CD4-positive, alpha-beta T cell treated with Interleukin-6 at 100 ng/mL for 8 hours (primary cell): Measurements from ENCODE around the gene GANAB.
A peak's percentile ranks its signal among the peaks of the same experiment; 100 is the strongest.
"Not testable (repeated sequence)": the region's sequence is repeated elsewhere in the genome, so short reads cannot be mapped to it uniquely, and the experiment has no call there.

ENCODE experiments used
- DNase-seq: peaks from one replicate; pipeline ENCODE4 v3.0.0-alpha.2; 2020; ENCODE audit warnings: mixed read lengths, low spot score

Gene GANAB

DNA sequence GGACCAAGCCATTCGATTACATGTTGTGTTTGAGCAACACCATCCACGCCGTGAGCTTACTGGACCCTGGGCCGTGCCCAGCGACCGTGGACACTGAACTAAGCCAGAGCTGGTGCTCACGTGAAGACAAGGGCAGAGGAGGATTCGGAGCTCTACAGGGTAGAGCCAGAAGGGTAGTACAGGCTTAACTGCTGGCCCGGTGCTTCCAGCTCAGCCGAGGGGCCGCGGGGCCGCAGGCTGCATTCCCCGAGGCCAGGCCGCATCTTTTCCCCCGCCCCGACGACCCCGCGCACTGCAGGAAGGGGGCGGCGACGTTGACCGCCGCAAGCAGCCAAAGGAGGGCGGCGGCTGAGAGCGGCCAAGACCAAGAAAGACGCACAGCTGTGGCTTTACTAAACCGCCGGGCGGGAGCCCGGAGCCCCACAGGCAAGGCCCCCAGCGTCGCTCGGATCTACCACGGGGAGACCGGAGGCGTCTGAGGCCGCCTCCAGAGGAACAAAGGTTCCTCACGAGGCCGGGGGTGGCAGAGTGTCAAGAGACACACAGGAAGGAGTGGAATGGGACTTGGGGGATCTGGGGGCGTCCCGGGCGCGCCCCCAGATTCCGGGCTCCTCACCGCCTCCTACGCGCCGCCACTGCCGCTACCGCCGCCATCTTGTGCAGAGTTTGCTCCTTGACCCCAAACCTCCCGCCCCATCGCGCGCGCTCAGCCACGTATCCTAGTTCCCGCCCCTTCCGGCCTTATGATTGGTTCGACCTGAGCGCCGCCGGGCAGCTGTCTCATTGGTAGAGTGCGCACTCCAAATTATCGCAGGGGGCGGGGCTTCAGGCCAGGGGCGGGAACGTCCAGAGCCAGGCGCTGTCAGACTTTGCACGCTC lies at the start of gene GANAB:
TSS of gene GANAB (minus strand) at position 668 of the 879 bp plus-strand sequence. CDS start at position 654, 14 bp downstream.
- peak; percentile 98 for DNase-seq

DNA sequence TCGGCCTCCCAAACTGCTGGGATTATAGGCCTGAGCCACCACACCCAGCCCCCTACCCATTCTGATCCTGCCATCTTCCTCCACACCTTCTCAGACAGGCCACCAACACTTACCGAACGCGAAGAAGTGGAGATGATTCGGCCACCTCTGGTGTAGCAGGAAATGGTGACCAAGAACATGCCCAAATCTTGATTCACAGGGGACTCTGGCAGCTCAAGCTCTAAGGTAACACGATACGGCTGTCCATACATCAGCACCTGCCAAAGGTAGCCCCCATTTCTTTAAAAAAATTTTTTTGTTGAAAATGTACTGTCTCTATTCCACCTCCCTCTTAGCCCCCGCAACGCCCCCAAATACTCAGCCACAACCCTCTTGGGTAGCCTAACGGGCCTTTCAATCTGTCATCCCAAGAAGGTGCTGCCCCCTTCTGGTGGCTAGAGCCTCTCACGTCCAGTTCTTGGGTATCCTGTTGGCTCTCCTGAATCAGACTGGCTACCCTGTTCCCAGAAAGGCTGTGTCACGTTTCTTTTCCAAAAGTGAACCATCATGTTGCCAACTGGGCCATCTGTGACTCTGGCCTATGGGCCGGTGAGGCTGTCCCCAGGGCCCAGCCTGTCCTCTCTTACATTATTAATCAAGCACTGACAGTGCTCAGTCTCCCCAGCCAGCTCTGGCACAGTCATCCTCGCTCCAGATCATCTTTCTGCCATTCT lies 48.2 kb upstream of the GANAB start:
- peak; percentile 81 for DNase-seq

DNA sequence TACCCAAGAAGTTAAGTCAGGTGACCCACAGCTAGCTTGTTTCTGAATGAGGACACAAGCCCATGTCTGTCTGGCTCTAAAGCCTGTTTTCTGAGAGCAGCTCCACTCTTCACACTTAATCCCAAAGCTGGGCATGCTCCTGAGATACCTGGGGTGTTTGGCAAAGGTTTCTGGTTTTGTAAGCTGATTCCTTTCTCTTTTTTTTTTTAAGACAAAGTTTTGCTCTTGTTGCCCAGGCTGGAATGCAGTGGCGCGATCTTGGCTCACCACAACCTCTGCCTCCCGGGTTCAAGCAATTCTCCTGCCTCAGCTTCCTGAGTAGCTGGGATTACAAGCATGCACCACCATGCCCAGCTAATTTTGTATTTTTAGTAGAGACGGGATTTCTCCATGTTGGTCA lies 47.2 kb upstream of the GANAB start:
- not testable (repeated sequence) for DNase-seq

DNA sequence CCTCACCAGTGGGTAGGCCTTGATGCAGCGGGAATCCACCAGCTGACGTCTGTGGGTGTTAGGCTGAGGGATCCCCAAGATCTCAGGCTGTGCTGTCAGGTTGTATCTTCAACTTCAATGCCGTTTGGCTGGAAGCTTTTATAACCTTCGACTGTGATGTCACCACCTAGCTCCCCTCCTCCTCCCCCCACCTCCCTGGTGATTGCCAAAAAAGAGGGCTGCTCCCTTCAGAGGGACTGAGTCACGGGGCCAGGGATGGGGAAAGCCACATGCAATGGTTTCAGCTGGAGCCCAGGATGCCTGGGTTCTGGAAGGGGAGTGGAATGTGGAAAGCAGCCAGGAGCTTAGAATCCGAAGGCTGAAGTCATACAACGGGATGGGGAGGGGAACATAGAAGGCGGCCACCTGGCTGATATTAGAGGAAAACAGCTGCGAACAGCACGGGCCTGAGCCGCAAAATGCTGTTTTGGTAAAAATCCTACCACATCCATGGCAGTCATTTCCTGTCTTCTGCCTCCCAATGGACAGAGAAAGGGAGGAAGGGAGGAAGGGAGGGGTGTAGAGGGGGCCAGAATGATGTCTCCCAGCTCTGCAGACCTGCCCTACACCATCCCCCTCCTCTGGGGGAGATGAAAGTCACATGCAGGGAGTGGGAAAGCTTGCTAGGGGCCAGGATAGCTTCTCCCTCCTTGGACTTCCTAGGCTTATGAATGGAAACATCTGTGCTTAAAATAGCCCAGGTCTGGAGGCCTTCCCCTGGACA lies 43.2 kb upstream of the GANAB start, which contains the start of gene LRRN4CL:
TSS of gene LRRN4CL (minus strand) at position 110 of the 763 bp plus-strand sequence. CDS start 1,022 bp downstream, outside the sequence.
- DNase-seq: no peak

DNA sequence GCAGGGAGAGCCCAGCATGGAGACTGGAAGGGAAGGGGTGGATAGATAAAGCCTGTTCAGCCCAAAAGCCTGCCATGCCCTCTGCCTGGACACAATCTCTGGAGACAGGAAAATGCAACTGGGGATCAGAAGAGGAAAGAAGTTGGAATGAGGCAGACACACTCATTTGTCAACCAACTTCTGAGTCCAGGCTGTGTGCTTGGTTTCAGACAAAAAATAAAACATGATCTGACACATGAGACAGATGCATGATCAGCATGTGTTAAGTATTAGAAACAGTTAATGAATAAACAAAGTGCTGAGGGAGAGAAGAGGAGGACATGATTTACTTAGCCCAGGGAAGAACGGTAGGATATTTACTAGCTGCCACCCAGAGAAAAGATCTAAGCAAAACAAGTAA lies 42.1 kb upstream of the GANAB start:
- DNase-seq: no peak

DNA sequence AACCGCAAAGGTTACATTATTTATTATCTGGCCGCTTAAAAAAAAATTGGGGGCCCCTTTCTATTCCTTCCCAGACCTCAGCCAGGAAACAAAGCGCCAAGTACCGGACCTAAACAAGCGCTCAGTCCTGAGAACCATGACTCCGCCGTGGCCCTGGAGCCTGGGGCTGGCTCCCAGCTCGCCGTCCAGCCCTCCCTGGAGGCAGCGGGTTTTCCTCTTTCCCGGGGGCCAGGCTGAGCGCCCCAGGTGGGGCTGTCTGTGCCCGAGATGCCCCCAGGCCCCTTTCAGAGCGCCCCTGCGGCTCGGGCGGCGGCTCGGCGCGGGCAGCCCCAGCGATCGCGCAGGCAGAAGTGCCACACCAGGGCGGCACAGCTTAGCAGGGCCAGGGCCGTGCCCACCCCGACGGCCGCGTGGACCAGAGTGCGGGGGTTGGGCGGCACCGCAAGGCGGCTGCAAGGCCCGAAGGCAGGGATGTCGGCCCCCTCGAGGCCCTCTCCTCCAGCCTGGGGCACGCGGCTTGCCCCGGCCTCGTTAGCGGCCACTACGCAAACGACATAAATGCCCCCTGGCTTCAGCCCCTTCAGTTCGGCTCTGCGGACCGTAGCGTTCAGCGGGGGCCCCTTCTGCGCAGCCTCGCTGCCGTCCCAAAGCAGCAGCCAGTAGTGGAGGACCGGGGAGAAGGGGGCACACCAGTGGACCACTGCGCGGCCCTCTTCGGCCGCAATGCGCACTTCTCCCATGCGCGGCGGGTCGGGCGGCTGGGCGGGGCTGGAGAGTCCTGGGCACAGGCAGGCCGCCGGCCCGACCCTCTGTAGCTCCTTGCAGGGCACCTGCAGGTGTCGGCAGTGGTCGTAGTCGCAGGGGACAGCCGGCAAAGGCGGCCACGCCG lies 41.3 kb upstream of the GANAB start:
- no peak for DNase-seq

DNA sequence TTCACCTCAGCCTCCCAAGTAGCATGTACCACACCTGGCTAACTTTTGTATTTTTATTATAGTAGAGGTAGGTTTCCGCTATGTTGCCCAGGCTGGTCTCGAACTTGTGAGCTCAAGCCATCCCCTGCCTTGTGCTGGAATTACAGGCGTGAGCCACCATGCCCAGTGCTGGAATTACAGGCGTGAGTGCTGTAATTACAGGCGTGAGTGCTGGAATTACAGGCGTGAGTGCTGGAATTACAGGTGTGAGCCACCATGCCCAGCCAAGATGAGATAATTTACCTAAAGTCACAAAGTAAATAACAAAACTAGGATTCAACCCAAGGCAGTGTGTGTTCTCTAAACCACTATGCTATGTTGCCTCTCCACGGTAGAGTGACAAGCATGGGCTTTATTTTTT lies 36.1 kb upstream of the GANAB start:
- no peak for DNase-seq

DNA sequence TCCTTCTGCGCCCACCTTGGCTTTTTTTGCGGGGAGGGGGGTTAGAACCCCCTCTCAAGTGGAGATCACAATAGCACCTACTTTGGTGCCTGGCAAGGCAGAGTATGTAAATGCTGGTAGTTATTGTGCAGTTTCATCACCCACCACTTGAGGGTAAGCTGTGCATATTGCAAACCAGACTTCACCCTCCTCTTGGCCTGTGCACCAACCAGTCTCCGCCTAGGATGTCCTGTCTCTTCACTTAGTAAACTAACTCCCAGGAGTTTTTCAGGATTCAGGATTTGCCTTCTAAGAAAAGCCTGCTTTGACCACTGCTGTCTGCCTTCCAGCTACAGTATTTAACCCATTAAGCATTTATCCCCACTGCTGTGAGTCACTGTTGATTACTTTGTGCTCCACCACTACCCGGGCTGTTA lies 34.4 kb upstream of the GANAB start:
- peak; percentile 44 for DNase-seq

DNA sequence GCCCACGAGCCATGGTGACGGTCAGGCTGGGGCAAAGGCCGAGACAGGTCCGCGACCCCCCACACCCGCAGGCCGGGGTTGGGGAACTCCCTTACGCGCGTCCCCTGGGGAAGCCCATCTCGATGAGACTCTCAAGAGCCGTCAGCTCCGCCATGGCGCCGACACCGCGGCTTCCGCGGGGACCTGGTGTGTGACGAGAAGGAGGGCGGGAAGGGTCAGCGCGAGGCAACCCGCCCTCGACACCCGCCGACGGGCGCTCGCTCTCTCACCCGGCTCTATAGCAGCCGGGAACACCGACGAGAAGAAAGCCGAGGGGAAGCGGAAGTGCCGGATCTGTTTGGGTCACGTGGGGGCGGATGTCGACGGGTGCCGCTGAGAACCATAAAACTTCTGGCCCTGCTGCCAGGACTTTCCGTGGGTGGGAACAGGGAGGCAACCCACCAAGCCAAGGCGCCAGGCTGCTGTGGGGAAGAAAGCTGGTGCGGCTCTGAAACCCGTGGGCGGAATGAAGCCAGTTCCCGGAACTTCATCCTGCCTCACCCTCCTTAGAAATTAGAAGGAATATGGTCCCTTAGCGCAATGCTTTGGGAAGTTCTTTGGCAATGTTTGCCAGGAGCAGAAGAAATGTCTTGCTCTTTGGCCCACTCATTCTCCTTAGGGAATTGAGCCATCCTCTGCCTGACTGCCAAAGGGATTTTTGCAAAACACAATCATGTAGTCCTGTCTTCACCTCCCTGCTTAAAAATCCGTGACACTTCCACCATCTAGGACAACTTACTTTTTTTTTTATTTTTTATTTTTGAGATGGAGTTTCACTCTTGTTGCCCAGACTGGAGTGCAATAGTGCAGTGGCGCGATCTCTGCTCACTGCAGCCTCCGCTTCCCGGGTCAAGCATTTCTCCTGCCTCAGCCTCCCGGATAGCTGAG lies 32.6 kb upstream of the GANAB start, which contains the start of gene UBXN1:
TSS of gene UBXN1 (minus strand) at position 304 of the 927 bp plus-strand sequence. CDS start at position 154, 150 bp downstream.
- peak; percentile 82 for DNase-seq

DNA sequence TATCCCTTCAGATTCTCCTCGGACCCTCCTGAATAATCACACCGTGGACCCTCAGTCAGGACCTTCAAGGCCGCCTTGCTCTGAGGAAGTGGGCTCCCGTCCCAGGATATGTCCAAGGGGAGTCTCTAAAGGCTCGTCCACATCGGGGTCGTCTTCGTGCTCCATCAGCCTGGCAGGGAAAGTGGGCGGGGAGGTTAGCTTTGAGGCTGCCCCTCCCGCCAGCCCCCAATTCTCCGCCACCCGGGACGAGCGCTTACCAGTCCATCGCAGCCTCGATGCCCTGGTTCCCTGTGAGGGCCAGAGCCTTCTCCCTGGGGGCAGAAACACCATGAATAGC lies 32.0 kb upstream of the GANAB start:
- DNase-seq: no peak

DNA sequence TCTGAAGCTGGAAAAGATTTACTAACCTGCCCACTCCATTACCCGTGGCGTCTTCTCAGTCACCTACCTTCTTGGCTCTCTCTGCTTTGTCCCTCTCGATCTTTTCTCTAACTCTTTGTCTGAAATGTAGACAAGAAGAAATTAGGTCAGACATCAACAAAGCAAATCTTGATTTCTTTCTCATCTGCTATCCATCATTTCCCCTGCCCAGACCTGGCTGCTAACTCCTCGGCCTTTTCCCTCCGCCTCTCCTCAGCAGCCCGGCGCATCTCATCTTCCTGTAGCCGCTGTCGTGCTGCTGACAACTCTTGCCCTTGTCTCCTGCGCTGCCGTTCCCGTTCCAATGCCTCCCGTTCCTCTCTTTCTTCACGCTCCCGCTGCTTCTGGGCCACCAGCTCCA lies 31.3 kb upstream of the GANAB start:
- no peak for DNase-seq

DNA sequence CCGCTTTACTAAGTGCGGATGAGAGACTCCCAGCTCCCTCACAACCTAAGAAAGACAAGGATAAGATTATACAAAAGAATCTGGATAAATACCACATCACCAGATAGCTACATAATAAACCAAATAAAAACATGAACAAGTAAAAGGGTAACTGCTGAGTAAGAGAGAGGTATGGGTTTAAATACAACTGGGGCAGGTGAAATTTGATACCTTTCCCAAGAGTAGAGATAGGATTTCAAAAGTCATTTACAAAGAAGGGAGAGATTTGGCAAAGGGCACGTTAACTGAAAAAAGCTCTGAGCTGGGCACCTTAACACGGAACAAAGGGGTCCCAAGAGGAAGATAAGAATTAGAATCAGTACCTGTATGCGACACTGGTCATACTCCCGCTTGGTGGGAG lies 30.7 kb upstream of the GANAB start:
- DNase-seq: no peak

DNA sequence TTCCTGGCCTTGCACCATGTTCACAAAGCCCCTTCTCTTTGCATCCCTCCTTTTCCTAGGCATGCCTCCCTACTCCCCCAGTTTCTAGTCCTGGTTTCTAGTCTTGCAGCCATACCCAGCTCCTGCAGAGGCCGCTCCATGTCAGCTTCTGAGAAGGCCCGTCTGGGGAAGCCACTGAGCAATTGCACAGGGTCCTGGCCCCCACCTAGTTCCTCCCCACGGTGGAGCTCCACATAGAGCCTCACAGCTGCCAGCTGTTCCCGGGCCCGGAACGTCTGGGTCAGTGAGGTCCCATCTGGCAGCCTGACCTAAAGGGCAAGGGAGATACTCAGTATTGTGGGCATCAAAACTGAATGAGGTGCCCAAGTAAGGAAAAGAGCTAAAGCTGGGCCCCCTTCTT lies 30.3 kb upstream of the GANAB start:
- DNase-seq: no peak

DNA sequence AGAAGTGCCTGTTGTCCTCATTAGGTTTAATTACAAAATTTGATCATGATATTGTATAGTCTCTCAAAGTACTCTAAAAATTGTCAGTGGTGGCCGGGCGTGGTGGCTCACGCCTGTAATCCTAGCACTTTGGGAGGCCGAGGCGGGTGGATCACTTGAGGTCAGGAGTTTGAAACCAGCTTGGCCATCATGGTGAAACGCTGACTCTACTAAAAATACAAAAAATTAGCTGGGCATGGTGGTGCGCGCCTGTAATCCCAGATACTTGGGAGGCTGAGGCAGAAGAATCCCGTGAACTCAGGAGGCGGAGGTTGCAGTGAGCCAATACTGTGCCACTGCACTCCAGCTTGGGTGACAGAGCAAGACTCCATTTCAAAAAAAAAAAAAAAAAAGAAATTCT lies 29.0 kb upstream of the GANAB start:
- DNase-seq: not testable (repeated sequence)

DNA sequence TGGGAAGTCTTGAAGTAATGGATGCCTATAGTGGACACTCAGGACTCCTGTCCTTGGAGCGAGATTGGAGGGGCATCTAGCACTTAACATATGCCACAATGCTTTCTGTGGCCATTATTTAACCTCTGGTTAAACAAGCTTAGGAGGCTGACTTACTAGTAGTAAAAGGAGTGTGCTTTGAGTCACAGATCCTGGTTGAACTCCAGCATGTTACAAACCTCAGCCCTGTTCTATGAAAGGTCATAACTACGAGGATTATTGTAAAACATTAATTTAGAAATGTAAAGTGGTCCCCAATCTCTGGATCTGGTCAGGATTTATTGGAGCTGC lies 26.7 kb upstream of the GANAB start:
- no peak for DNase-seq

DNA sequence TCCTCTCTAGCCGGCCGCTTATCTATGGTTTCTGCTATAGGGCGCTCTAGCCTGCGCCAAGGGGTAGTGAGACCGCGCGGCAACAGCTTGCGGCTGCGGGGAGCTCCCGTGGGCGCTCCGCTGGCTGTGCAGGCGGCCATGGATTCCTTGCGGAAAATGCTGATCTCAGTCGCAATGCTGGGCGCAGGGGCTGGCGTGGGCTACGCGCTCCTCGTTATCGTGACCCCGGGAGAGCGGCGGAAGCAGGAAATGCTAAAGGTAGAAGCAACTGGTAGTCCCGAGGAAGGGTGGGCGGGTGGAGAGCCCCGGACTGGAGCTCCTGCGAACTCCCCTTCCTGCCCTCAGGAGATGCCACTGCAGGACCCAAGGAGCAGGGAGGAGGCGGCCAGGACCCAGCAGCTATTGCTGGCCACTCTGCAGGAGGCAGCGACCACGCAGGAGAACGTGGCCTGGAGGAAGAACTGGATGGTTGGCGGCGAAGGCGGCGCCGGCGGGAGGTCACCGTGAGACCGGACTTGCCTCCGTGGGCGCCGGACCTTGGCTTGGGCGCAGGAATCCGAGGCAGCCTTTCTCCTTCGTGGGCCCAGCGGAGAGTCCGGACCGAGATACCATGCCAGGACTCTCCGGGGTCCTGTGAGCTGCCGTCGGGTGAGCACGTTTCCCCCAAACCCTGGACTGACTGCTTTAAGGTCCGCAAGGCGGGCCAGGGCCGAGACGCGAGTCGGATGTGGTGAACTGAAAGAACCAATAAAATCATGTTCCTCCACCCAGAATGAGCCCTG lies 25.4 kb upstream of the GANAB start, which contains the start of the genes LBHD1 and UQCC3:
TSS of gene LBHD1 (minus strand) at position 660 of the 782 bp plus-strand sequence. CDS start 2,236 bp downstream, outside the sequence.
TSS of gene UQCC3 (plus strand) at position 66 of the 782 bp plus-strand sequence. CDS start at position 139, 73 bp downstream.
- peak; percentile 72 for DNase-seq

DNA sequence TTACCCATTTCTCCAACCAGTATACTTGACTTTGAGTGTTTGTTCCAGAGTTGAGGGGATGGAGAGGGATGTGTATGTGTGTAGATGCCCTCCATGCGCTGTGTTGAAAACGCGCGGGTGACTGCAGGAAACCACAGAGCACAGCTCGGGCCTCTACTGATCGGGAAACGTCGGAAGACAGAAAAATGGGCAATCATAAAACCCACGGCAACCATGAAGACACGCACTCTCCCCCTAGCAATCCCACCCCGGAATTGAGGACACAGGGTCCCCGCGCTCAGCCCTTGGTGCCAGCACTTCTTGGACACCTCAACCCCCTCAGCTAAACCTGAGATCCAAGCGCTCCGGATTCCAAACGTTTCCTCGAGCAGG lies 24.8 kb upstream of the GANAB start:
- no peak for DNase-seq

DNA sequence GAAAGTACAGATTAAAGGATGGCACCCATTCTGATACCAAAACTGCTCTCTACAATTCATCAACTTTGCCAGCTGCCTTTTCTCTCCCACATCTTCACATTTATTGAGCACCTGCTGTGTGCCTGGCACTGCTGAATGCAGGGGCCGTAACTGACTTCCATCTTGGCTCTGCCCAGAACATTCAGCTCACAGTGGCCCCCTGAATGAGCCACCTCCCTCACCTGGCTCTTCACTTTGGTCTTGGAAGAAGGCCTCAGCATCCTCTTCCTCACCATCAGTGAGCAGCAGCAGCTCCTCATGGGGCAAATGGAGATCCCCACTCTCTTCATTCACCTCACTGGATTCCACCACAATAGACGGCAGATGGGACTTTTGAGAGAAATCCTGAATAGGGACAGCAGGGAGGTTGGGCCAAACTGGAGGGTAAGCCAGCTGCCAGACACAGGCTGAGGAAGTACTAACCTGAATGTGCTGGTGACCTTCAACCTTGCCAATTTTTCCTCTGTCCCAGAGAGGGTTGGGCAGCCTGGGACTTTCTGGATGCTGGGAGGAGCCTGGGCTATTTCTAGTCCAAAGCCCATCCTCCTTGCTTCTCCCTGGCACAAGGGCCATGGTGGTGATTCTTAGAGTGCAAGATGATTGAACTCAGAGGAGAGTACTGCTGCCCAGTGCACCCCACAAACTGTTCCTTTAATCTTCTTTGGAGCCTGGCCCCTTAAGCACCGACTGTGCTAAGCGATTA lies 23.2 kb upstream of the GANAB start:
- no peak for DNase-seq

DNA sequence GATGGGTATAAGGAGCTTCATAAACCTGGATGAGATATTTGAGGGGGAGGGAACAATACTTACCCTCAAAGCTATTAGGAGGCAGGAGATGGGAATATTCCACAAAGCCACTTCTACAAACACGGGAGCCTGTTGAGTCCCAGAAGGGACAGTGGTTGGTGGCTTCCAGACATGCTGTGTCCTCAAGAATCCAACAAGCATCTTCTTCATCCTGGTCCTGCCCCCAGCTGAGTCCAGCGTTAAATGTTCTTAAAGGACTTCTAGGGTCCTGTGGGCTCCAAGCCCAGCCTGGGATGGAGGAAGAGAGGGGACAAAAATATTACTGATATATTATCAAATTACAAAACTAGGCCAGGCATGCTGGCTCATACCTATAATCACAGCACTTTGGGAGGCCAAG lies 21.0 kb upstream of the GANAB start:
- DNase-seq: no peak
